Left lung (tissue), 10 donors: ENCODE data around the gene PIGC. TPM values are rescaled to one million over a fixed set of nuclear protein-coding genes. Genes with fewer than 3 reads are reported as not detected.

Source experiments
- ATAC-seq: fragments of 200-7000 bp; cut with Tn5 transposase; one replicate; pipeline ENCODE4 v1.9.1; 2020; ENCODE audit warnings: moderate library complexity
- DNase-seq, 4 donors: peaks; one replicate each; pipeline ENCODE4 v3.0.0-alpha.2; 2013 to 2020
- H3K27ac ChIP-seq, 2 donors: fragments of 200-600 bp; sonication (generic) in 1 of 2; one replicate each; pipeline versions ENCODE4 v1.5.0 to v1.8.0; 2020 to 2021
- H3K27me3 ChIP-seq, 2 donors: fragments of 200-600 bp; sonication (generic) in 1 of 2; one replicate each; pipeline versions ENCODE4 v1.5.0 to v1.8.0; 2020 to 2021
- H3K36me3 ChIP-seq, 2 donors: fragments of 200-600 bp; sonication (generic) in 1 of 2; one replicate each; pipeline versions ENCODE4 v1.5.0 to v1.8.0; 2020 to 2021
- H3K4me1 ChIP-seq, 2 donors: fragments of 200-600 bp; one replicate each; pipeline ENCODE4 v1.8.0; 2021
- H3K4me3 ChIP-seq, 2 donors: fragments of 200-600 bp; sonication (generic) in 1 of 2; one replicate each; pipeline versions ENCODE4 v1.5.0 to v1.8.0; 2020 to 2021; ENCODE audit warnings: mild to moderate bottlenecking in 1 of 2
- H3K9me3 ChIP-seq, 2 donors: fragments of 200-600 bp; sonication (generic) in 1 of 2; one replicate each; pipeline versions ENCODE4 v1.5.0 to v1.8.0; 2020 to 2021
- intact Hi-C, 2 donors: fragments of 100-400 bp; cut with DNase I; formaldehyde crosslinking; loops; one replicate each; pipeline versions ENCODE4 v1.11.2 to v1.14.2; 2022
- polyA plus RNA-seq, 6 donors: library from polyadenylated mRNA; unstranded; fragments of 120-200 nt; gene quantifications; one replicate each; pipeline ENCODE4 v1.2.1, GENCODE V29; 2013; ENCODE audit not compliant: insufficient read length in 6 of 6
- total RNA-seq, 2 donors: library from RNA; stranded (reverse); fragmentation: NEBNext Ultra II Directional; extraction: Animal tissue kit (Norgen Biotek cat#: 25700); gene quantifications; one replicate each; pipeline ENCODE4 v1.2.1, GENCODE V29; 2021
- TF ChIP-seq, protein P1 (sequence below), 2 donors: fragments of 200-600 bp; sonication (generic) in 1 of 2; IDR thresholded peaks; one replicate each; pipeline versions ENCODE4 v1.5.0 to v1.8.0; 2021; ENCODE audit warnings: antibody characterized with exemption in 2 of 2
- donor health status: DM: no; HTN: yes; CAD: no.
- donor health status: DM: no; HTN: no; CAD: no.

Gene PIGC
- total and polyA plus RNA-seq, 8 donors: 22.3 to 45.8 (median 44.1) TPM

DNA sequence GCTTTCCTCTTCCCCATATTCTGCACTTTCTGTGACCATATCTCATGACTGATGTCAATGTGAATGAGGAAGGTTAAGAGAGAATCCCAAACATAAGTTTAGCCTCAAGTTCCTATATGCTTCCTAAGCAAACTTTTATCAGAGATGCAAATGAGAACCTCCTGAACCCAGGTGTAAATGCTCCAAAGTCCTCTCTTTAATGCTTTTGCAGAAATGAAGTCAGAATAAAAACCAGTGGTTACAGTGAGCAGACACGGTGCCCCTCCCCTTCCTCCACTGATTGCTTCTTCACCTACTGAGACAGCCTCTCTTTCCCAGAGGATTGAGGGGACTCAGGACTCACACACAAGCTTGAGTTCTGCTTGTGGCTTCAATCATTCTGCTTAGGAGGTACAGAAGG, 11.6 kb upstream of the PIGC start:
- H3K9me3 ChIP-seq: no peaks in the 10 kb centered on the region
- H3K27ac ChIP-seq: no peak overlapping the region
- H3K4me3 ChIP-seq: no peak overlapping the region
- H3K36me3 ChIP-seq: no peaks in the 10 kb centered on the region
- TF ChIP-seq, protein P1, sequence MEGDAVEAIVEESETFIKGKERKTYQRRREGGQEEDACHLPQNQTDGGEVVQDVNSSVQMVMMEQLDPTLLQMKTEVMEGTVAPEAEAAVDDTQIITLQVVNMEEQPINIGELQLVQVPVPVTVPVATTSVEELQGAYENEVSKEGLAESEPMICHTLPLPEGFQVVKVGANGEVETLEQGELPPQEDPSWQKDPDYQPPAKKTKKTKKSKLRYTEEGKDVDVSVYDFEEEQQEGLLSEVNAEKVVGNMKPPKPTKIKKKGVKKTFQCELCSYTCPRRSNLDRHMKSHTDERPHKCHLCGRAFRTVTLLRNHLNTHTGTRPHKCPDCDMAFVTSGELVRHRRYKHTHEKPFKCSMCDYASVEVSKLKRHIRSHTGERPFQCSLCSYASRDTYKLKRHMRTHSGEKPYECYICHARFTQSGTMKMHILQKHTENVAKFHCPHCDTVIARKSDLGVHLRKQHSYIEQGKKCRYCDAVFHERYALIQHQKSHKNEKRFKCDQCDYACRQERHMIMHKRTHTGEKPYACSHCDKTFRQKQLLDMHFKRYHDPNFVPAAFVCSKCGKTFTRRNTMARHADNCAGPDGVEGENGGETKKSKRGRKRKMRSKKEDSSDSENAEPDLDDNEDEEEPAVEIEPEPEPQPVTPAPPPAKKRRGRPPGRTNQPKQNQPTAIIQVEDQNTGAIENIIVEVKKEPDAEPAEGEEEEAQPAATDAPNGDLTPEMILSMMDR (IDR thresholded peaks at IDR 0.05): no peak
- no peaks in the 10 kb centered on the region for H3K27me3 ChIP-seq
- intact Hi-C loops: loop anchor here in 1 of 2 donors (10.0 kb wide), 1 partner anchor 259 kb away; no protein-coding TSS in a partner anchor
- DNase-seq (no peak), ATAC-seq (no peak)
- H3K4me1 ChIP-seq: peaks cover 4 to 7% of the 10 kb centered on the region in 2 donors

- no peak overlapping the region for H3K27ac ChIP-seq
- peaks cover 12 to 25% of the 10 kb centered on the region in 2 donors for H3K4me1 ChIP-seq
- TF ChIP-seq, protein P1 (IDR thresholded peaks at IDR 0.05): no peak
- no peak for ATAC-seq
- no peaks in the 10 kb centered on the region for H3K27me3 ChIP-seq
- intact Hi-C loops: loop anchor here in 1 of 2 donors (10.0 kb wide), 1 partner anchor 261 kb away; no protein-coding TSS in a partner anchor
- H3K9me3 ChIP-seq: no peaks in the 10 kb centered on the region
- H3K36me3 ChIP-seq: no peaks in the 10 kb centered on the region
- no peak overlapping the region for H3K4me3 ChIP-seq
- no peak for DNase-seq
Measured at GRCh38 chr1:172453607-172454006, 9.7 kb upstream of the PIGC start.

DNA sequence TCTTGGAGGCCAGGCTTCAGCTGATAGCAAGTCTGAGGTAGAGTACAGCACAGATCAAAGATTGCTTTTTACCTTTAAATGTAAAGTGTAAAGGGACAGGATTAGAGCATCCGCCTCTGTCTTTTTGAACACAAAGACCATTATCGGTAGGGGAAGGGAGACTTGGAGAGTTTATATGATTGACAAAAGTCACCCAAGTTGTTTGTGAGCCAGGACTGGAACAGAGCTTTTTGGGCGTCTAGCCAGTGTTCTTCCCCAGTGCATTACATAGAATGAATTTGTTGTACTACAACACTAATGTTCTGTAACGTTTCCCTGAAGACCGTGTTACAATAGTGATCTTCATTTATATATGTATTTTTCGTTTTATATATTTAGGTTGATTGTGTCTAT, 9.3 kb upstream of the PIGC start:
- peaks cover 12 to 29% of the 10 kb centered on the region in 2 donors for H3K4me1 ChIP-seq
- no peaks in the 10 kb centered on the region for H3K36me3 ChIP-seq
- no peaks in the 10 kb centered on the region for H3K9me3 ChIP-seq
- DNase-seq: no peak
- H3K27me3 ChIP-seq: no peaks in the 10 kb centered on the region
- intact Hi-C loops: loop anchor here in 1 of 2 donors (10.0 kb wide), 1 partner anchor 262 kb away; no protein-coding TSS in a partner anchor
- H3K4me3 ChIP-seq: no peak overlapping the region
- no peak overlapping the region for H3K27ac ChIP-seq
- no peak for ATAC-seq
- TF ChIP-seq, protein P1 (IDR thresholded peaks at IDR 0.05): no peak

DNA sequence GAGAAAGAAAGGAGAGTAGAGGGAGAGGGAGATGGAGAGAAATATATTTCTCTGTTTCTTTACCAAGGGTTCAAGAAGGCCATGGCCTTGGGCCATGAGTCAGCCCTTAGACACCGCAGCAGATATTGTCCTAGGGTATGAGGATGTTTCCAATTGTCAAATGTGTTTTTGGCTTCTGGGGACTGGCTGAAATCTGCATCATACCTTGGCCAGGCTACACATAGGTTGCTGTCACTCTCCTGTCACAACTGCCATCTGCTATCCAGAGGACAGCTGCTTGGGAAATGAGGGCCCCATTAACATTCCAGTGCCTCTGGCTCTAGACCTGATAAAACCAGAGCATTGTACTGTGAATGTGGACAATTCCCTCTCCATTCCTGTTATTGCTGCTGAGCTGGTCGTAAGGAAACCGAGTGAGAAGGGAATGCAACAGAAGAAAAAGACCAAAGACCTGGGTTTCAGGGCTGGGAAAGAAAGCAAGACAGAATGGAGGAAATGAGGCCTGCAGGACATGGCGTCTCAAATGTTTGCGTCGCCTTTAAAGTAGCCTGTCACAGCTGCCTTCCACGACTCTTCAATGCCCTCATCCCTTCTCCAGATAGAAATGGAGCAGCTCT, 8.8 kb upstream of the PIGC start:
- no peaks in the 10 kb centered on the region for H3K36me3 ChIP-seq
- H3K9me3 ChIP-seq: no peaks in the 10 kb centered on the region
- TF ChIP-seq, protein P1 (IDR thresholded peaks at IDR 0.05): no peak
- intact Hi-C loops: loop anchor here in 1 of 2 donors (10.0 kb wide), 1 partner anchor 262 kb away; no protein-coding TSS in a partner anchor
- H3K27ac ChIP-seq: no peak overlapping the region
- H3K4me3 ChIP-seq: no peak overlapping the region
- DNase-seq: no peak
- H3K27me3 ChIP-seq: no peaks in the 10 kb centered on the region
- H3K4me1 ChIP-seq: peaks cover 12 to 34% of the 10 kb centered on the region in 2 donors
- ATAC-seq: no peak

- H3K4me3 ChIP-seq: no peak overlapping the region
- H3K9me3 ChIP-seq: no peaks in the 10 kb centered on the region
- H3K27ac ChIP-seq: peak overlapping the region in 1 of 2 donors; percentile 55
- ATAC-seq: peak; percentile 55
- DNase-seq: peak in 1 of 4 donors; percentile 40
- no peaks in the 10 kb centered on the region for H3K27me3 ChIP-seq
- no peaks in the 10 kb centered on the region for H3K36me3 ChIP-seq
- intact Hi-C loops: loop anchor here in 1 of 2 donors (10.0 kb wide), 1 partner anchor 264 kb away; no protein-coding TSS in a partner anchor
- TF ChIP-seq, protein P1 (IDR thresholded peaks at IDR 0.05): no peak
- H3K4me1 ChIP-seq: peaks cover 12 to 37% of the 10 kb centered on the region in 2 donors
Measured at GRCh38 chr1:172451002-172451443, 7.2 kb upstream of the PIGC start.
